C4-2B (cell line): ENCODE measurements around the gene SNX15.

Experiments used
- ZFX ChIP-seq: fragments of 450-650 bp; IDR thresholded peaks from 2 replicates; pipeline ENCODE4 v1.6.1; 2017
- TF ChIP-seq, protein P1 (sequence below): fragments of 450-650 bp; conservative IDR thresholded peaks from 2 replicates; pipeline ENCODE4 v1.5.1; 2017; ENCODE audit warnings: mild to moderate bottlenecking

GRCh38 chr11:65055538-65055937, 28.3 kb downstream of the SNX15 start:
- TF ChIP-seq, protein P1, sequence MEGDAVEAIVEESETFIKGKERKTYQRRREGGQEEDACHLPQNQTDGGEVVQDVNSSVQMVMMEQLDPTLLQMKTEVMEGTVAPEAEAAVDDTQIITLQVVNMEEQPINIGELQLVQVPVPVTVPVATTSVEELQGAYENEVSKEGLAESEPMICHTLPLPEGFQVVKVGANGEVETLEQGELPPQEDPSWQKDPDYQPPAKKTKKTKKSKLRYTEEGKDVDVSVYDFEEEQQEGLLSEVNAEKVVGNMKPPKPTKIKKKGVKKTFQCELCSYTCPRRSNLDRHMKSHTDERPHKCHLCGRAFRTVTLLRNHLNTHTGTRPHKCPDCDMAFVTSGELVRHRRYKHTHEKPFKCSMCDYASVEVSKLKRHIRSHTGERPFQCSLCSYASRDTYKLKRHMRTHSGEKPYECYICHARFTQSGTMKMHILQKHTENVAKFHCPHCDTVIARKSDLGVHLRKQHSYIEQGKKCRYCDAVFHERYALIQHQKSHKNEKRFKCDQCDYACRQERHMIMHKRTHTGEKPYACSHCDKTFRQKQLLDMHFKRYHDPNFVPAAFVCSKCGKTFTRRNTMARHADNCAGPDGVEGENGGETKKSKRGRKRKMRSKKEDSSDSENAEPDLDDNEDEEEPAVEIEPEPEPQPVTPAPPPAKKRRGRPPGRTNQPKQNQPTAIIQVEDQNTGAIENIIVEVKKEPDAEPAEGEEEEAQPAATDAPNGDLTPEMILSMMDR = no peak
- no peak for TF ChIP-seq ZFX
